Measurements from ENCODE around the gene LTBP3.

LTBP3 gene

GRCh38 chr11:65501186-65501471 is 57.0 kb downstream of the LTBP3 start:
- peak overlapping the region; percentile 95 for H3K4me2 ChIP-seq (ENCODE audit: low read length)
- H3K27me3 ChIP-seq (ENCODE audit: control insufficient read depth, insufficient read depth, low read length), result no peaks in the 10 kb centered on the region
- peak overlapping the region; percentile 100 for H3K27ac ChIP-seq
- peaks cover 70% of the 10 kb centered on the region for H3K79me2 ChIP-seq
- peak overlapping the region; percentile 100 for H3K4me3 ChIP-seq (ENCODE audit: low read depth, low read length)
- peaks cover 11% of the 10 kb centered on the region for H3K4me1 ChIP-seq
- no peaks in the 10 kb centered on the region for H3K9me3 ChIP-seq (ENCODE audit: control insufficient read depth, low read length)
- no peak overlapping the region for H2AFZ ChIP-seq
- H3K9ac ChIP-seq, result peak overlapping the region; percentile 99
- peaks cover 43% of the 10 kb centered on the region for H3K36me3 ChIP-seq (ENCODE audit: control insufficient read depth, insufficient read depth, low read length)
- TF ChIP-seq, protein P1, sequence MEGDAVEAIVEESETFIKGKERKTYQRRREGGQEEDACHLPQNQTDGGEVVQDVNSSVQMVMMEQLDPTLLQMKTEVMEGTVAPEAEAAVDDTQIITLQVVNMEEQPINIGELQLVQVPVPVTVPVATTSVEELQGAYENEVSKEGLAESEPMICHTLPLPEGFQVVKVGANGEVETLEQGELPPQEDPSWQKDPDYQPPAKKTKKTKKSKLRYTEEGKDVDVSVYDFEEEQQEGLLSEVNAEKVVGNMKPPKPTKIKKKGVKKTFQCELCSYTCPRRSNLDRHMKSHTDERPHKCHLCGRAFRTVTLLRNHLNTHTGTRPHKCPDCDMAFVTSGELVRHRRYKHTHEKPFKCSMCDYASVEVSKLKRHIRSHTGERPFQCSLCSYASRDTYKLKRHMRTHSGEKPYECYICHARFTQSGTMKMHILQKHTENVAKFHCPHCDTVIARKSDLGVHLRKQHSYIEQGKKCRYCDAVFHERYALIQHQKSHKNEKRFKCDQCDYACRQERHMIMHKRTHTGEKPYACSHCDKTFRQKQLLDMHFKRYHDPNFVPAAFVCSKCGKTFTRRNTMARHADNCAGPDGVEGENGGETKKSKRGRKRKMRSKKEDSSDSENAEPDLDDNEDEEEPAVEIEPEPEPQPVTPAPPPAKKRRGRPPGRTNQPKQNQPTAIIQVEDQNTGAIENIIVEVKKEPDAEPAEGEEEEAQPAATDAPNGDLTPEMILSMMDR (IDR thresholded peaks at IDR 0.05), result no peak

DNA sequence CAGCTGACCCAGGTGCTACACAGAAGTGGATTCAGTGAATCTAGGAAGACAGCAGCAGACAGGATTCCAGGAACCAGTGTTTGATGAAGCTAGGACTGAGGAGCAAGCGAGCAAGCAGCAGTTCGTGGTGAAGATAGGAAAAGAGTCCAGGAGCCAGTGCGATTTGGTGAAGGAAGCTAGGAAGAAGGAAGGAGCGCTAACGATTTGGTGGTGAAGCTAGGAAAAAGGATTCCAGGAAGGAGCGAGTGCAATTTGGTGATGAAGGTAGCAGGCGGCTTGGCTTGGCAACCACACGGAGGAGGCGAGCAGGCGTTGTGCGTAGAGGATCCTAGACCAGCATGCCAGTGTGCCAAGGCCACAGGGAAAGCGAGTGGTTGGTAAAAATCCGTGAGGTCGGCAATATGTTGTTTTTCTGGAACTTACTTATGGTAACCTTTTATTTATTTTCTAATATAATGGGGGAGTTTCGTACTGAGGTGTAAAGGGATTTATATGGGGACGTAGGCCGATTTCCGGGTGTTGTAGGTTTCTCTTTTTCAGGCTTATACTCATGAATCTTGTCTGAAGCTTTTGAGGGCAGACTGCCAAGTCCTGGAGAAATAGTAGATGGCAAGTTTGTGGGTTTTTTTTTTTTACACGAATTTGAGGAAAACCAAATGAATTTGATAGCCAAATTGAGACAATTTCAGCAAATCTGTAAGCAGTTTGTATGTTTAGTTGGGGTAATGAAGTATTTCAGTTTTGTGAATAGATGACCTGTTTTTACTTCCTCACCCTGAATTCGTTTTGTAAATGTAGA is 57.6 kb downstream of the LTBP3 start:
- Histone ChIP-seq H3K4me2 (ENCODE audit: low read length) (peak overlapping the region; percentile 95), H3K9ac (peak overlapping the region; percentile 99), H3K4me1 (peaks cover 10% of the 10 kb centered on the region), H3K79me2 (peaks cover 65% of the 10 kb centered on the region), H2AFZ (no peak overlapping the region), H3K4me3 (ENCODE audit: low read depth, low read length) (peak overlapping the region; percentile 100), H3K27ac (peak overlapping the region; percentile 100), H3K27me3 (ENCODE audit: control insufficient read depth, insufficient read depth, low read length) (no peaks in the 10 kb centered on the region), H3K36me3 (ENCODE audit: control insufficient read depth, insufficient read depth, low read length) (peaks cover 42% of the 10 kb centered on the region), H3K9me3 (ENCODE audit: control insufficient read depth, low read length) (no peaks in the 10 kb centered on the region)
- TF ChIP-seq, protein P1 (IDR thresholded peaks at IDR 0.05), result no peak

DNA sequence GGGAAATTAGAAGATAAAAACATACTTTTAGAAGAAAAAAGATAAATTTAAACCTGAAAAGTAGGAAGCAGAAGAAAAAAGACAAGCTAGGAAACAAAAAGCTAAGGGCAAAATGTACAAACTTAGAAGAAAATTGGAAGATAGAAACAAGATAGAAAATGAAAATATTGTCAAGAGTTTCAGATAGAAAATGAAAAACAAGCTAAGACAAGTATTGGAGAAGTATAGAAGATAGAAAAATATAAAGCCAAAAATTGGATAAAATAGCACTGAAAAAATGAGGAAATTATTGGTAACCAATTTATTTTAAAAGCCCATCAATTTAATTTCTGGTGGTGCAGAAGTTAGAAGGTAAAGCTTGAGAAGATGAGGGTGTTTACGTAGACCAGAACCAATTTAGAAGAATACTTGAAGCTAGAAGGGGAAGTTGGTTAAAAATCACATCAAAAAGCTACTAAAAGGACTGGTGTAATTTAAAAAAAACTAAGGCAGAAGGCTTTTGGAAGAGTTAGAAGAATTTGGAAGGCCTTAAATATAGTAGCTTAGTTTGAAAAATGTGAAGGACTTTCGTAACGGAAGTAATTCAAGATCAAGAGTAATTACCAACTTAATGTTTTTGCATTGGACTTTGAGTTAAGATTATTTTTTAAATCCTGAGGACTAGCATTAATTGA is 58.3 kb downstream of the LTBP3 start:
- H3K4me3 ChIP-seq (ENCODE audit: low read depth, low read length), result peak overlapping the region; percentile 100
- H3K27ac ChIP-seq, result peak overlapping the region; percentile 100
- H3K27me3 ChIP-seq (ENCODE audit: control insufficient read depth, insufficient read depth, low read length), result no peaks in the 10 kb centered on the region
- peaks cover 57% of the 10 kb centered on the region for H3K79me2 ChIP-seq
- TF ChIP-seq, protein P1 (IDR thresholded peaks at IDR 0.05), result no peak
- H3K9me3 ChIP-seq (ENCODE audit: control insufficient read depth, low read length), result no peaks in the 10 kb centered on the region
- no peak overlapping the region for H2AFZ ChIP-seq
- H3K4me1 ChIP-seq, result peaks cover 9% of the 10 kb centered on the region
- peak overlapping the region; percentile 95 for H3K4me2 ChIP-seq (ENCODE audit: low read length)
- H3K36me3 ChIP-seq (ENCODE audit: control insufficient read depth, insufficient read depth, low read length), result peaks cover 39% of the 10 kb centered on the region
- peak overlapping the region; percentile 99 for H3K9ac ChIP-seq

- peaks cover 13% of the 10 kb centered on the region for H3K4me1 ChIP-seq
- H3K4me2 ChIP-seq (ENCODE audit: low read length), result peak within 1 kb of the TSS; percentile 95
- H3K36me3 ChIP-seq (ENCODE audit: control insufficient read depth, insufficient read depth, low read length), result peaks cover 34% of the 10 kb centered on the region
- no peaks in the 10 kb centered on the region for H3K9me3 ChIP-seq (ENCODE audit: control insufficient read depth, low read length)
- H2AFZ ChIP-seq, result peak within 1 kb of the TSS; percentile 65
- peak within 1 kb of the TSS; percentile 100 for H3K4me3 ChIP-seq (ENCODE audit: low read depth, low read length)
- no peaks in the 10 kb centered on the region for H3K27me3 ChIP-seq (ENCODE audit: control insufficient read depth, insufficient read depth, low read length)
- H3K79me2 ChIP-seq, result peaks cover 50% of the 10 kb centered on the region
- TF ChIP-seq, protein P1 (IDR thresholded peaks at IDR 0.05), result no peak
- peak within 1 kb of the TSS; percentile 100 for H3K27ac ChIP-seq
- peak within 1 kb of the TSS; percentile 99 for H3K9ac ChIP-seq
Measured at GRCh38 chr11:65498977-65499712, 59.0 kb downstream of the LTBP3 start, which contains the start of gene MALAT1. MALAT1 (plus strand) TSS chr11:65499045.

Data from parathyroid adenoma (tissue), 2 donors.